Measurements from ENCODE around the gene FAT3.

The FAT3 gene

GRCh38 chr11:92226331-92227229 lies 2.0 kb downstream of the FAT3 start:
- DNase-seq = peak in 41 of 42 donors; percentile 7 to 73 (median 47)
- intact Hi-C loops (cut with DNase I) = no loop called here

DNA sequence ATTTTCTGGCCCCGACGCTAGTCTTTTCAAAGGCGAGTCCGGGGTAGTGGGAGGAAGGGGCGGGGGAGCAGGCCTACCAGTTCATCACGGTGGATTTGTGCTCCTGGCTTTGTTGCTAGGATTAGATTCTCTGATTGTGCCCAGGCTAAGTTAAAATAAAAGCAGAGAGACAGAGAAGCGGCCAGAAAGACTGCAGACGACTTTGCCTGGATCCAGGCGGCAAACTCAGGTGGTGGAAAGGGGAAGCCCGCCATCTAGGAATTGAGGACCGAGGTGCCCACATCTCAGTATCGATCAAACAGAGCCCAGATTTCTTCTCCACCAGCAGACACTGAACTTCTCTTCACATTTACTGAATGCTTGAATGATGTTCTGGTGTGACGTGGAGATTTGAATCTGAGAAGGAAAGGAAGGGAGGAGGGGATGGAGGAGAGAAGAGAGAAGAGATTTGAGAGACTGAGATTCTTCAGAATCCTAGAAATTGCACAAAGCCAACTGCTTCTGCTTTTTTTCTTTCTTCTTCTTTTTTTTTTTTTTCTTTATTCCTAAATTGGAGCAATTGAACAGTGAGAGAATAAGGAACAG lies 2.7 kb downstream of the FAT3 start:
- DNase-seq = peak in 27 of 42 donors; percentile 7 to 55 (median 20)
- intact Hi-C loops (cut with DNase I) = no loop called here

DNA sequence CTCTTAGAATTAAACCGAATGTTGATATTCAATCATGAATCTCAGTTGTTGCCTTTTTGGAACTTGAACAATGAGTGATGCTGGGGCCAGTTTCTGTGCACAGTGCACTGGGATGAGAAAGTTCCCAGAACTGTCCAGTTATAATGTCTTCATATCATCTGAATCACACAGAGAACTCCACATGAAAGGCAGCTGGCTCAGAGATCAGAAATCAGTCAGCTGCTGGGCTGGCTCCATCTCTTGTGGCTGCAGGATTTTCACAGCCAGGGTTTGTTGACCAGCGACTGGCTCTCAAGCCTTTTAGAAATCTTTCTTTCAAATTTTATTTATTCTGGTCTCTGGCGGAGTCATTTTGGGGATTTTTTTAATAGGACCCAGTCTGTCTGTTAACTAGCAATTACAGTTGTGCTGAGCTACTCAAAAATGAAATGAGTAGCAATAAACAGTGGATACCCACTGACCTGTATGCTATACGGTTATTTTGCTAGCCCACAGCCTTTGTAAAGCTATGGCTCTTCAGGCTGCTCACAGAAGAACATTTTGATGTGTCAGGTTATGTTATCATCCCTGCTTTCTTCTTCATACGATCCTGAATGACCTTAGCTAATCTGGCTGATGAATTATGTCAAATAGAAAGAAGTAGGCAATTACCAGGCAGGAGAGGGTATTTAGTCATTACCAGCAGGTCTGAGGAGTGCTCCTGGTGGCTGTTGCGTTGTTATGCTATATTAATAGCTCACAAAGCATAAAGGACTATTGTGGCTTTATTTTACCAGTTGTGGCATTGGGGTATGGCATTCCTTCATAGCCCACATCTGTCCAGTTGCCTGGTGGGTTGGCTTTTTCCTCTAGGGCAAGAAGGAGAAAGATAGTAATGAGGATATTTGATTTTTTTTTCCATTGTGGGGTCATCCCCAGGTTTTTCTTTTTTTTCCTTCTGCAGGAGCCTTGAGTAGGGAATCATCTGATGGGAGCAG lies 3.6 kb downstream of the FAT3 start:
- peak in 20 of 42 donors; percentile 7 to 68 (median 26) for DNase-seq

GRCh38 chr11:92236856-92237255 lies 12.2 kb downstream of the FAT3 start:
- intact Hi-C loops (cut with DNase I) = no loop called here

More for the DNA sequence above, 3.6 kb downstream of the FAT3 start:
- intact Hi-C loops (cut with DNase I) = no loop called here

GRCh38 chr11:92240916-92241315 lies 16.3 kb downstream of the FAT3 start:
- DNase-seq = no peak
- intact Hi-C loops (cut with DNase I) = no loop called here

More at GRCh38 chr11:92236856-92237255, 12.2 kb downstream of the FAT3 start:
- no peak for DNase-seq

DNA sequence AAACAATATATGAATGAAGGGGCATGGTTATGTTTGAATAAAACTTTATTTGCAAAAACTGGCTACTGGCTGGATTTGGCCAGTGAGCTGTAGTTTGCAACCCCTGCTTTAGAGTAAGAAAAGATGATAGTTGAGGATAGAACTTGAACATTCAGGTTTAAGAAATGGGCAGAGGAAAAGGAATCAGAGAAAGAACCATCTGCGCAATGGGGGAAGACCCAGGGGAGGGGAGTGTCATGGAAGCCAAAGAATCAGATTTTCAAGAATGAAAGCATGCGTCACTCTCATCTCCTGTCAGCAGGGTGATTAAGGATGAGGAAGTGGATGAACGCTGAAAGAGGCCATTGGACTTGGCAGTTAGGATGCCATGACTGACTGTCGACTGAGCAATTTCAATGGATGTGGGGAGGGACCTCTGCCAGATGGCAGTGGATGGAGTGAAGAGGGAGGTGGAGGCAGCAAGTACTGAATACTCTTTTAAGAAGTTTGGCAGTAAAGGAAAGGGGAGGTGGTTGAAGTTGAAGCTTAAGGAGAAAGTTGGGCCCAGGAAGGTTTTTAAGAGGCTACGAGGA lies 21.2 kb downstream of the FAT3 start:
- intact Hi-C loops (cut with DNase I) = no loop called here
- peak in 15 of 42 donors; percentile 13 to 76 (median 35) for DNase-seq

- no peak for DNase-seq
- intact Hi-C loops (cut with DNase I) = no loop called here
These were observed 22.0 kb downstream of the FAT3 start for GRCh38 chr11:92246630-92247029.

DNA sequence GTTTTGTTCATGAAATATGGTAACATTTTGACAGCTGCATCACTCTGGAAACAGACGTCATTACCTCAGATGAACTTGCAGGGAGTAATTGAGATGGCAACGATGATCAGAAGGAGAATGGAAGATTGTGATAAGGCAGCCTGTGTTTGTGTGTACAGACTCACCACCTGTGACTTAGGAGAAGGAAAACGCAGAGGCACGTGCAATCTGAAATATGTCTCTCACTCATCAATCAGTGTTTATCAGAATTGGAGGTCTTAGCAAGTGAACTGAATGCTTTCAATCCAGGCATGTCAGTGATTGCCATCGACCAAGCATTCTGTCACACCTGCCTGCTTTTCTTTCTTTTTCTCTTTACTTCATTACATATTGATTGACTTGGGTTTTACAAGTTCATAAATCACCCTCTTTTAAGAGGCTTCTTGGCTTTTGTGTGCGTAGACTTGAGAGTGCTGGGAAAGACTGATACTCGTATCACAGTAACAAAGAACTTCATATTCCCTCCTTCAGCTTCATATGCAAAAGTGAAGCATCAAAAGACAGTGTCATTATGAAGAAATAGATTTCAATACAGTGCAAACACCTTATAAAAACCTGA lies 24.6 kb downstream of the FAT3 start:
- intact Hi-C loops (cut with DNase I) = no loop called here
- no peak for DNase-seq

- intact Hi-C loops (cut with DNase I) = no loop called here
- DNase-seq = no peak
These were observed 27.4 kb downstream of the FAT3 start for GRCh38 chr11:92251980-92252379.

GRCh38 chr11:92253421-92253820 lies 28.8 kb downstream of the FAT3 start:
- no peak for DNase-seq
- intact Hi-C loops (cut with DNase I) = no loop called here

DNA sequence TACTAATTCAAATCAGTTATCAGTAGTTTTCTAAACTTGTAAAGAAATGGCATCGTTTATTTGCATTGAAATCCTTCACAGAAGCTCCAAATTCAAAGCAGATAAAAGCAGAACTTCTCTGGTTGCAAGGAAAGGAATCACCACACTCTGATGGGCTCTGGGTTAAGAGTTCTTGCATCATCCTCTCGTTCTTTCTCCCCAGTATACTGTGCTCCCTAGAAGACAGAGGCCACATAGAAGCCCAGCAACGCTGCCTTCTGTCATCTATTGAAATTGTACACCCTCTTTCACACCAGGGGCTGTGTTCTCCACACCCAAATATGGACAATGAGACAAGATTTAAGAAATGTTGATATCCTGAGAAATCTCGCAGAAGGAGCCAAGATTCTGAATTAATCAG lies 29.3 kb downstream of the FAT3 start:
- intact Hi-C loops (cut with DNase I) = no loop called here
- no peak for DNase-seq

DNA sequence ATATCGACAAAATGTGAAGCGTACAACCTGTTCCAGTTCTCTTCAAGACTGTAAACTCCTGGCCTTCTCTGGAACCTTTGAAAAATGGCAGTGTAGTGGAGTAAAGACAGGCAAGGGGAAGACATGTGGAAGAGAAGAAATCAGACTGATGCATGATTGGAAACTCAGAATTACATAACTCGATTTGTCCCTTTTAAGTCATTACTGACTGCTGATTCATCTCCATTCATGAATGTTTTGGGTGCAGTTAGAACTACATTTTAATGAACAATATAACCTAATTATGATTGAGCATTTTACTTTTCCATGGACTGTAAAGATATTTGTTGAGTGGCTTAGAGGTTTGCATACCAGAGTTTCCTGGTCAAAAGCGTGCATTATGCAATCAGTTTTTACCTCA lies 32.9 kb downstream of the FAT3 start:
- no peak for DNase-seq
- intact Hi-C loops (cut with DNase I) = no loop called here

GRCh38 chr11:92259861-92260260 lies 35.2 kb downstream of the FAT3 start:
- no peak for DNase-seq

GRCh38 chr11:92264350-92264749 lies 39.7 kb downstream of the FAT3 start:
- no peak for DNase-seq
- intact Hi-C loops (cut with DNase I) = no loop called here

More at GRCh38 chr11:92259861-92260260, 35.2 kb downstream of the FAT3 start:
- intact Hi-C loops (cut with DNase I) = no loop called here

DNA sequence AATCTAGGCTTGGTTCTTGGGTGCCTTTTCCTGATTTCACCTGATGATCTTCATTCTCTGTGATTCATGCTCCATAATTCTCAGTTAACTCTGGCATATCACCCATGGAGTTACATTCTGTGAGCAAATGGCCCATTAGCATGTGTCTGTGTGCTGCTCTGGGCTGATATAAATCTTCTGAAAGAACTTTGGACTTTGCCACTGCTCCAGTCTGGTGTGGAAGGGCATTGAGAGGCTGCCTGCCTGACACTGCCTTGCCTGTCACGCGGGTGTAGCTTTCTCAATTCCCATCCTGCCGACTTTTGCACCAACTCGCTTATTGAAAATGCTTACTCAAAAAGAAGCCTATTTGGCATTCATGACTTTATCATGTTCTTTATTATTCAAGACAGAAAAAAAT lies 42.2 kb downstream of the FAT3 start:
- no peak for DNase-seq
- intact Hi-C loops (cut with DNase I) = no loop called here

GRCh38 chr11:92267278-92267677 lies 42.7 kb downstream of the FAT3 start:
- DNase-seq = no peak
- intact Hi-C loops (cut with DNase I) = no loop called here

GRCh38 chr11:92267968-92268367 lies 43.4 kb downstream of the FAT3 start:
- DNase-seq = no peak
- intact Hi-C loops (cut with DNase I) = no loop called here

DNA sequence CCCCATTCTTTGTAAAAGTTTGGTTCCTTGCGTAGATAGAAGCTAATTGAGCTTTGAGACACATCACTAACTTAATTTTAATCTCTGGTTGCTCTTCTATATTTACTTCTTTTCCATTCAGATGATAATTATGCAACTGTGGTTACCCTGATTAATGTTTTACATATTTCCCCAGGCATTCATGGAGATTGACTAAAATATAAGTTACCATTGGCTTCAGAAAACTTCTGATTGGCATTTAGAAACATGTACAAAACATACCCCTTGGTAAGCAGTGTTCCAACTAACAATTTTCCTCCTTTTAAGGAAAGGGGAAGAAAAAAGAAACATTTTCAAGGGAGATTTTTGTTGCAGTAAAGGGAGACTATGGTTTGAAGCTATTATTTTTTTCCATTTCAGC lies 43.9 kb downstream of the FAT3 start:
- intact Hi-C loops (cut with DNase I) = no loop called here
- no peak for DNase-seq

- no peak for DNase-seq
- intact Hi-C loops (cut with DNase I) = no loop called here
These were observed 44.4 kb downstream of the FAT3 start for GRCh38 chr11:92269021-92269420.
